Measurements from ENCODE around the gene VTI1B. TPM values are rescaled to one million over a fixed set of nuclear protein-coding genes. Genes with fewer than 3 reads are reported as not detected.

The VTI1B gene
- total and polyA plus RNA-seq, 2 experiments from 2014 or later = 44.7 to 96.1 TPM

DNA sequence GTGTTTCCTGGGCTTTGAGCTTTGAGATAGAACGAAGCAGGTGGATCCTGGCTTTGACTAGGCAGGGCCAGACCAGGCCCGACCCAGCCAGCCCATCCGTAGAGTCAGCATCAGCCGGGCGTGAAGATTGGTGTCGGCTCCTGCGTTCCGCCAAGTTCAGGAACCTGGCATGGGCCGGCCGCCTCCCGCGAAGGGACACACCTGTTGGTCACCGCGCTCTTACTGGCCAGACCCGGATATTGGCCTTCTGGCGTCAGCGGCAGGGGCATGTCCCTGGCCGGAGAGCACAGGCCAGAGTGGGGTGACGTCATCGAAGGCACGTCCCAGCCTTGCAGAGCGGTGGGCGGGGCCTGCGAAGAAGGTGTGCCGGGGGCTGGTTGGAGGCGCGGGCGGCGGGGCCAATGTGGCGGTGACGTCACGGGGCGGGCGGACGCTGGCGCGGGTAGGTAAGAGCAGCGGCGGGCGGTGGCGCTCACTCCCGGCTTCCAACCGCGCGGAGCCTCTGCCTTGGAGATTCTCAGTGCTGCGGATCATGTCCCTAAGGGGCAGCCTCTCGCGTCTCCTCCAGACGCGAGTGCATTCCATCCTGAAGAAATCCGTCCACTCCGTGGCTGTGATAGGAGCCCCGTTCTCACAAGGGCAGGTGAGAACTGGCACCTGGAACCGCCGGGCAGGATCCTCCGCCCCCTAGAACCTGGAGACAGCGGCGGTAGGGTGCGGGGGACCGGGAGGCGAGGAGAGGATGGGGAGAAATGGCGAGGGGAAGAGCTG is 54.8 kb downstream of the VTI1B start, which contains the start of gene ARG2:
ARG2 (plus strand) TSS at position 475 of the 771 bp plus-strand sequence; CDS start at position 533, 58 bp downstream.
- Histone ChIP-seq H3K27ac (ENCODE audit: low read depth) (peak within 1 kb of the TSS; percentile 28; the same call in 1 of the 2 replicates), H3K4me1 (ENCODE audit: insufficient read depth) (peaks cover 14% of the 10 kb centered on the region), H3K79me2 (replicated peaks; ENCODE audit: insufficient read depth) (no peaks in the 10 kb centered on the region)

DNA sequence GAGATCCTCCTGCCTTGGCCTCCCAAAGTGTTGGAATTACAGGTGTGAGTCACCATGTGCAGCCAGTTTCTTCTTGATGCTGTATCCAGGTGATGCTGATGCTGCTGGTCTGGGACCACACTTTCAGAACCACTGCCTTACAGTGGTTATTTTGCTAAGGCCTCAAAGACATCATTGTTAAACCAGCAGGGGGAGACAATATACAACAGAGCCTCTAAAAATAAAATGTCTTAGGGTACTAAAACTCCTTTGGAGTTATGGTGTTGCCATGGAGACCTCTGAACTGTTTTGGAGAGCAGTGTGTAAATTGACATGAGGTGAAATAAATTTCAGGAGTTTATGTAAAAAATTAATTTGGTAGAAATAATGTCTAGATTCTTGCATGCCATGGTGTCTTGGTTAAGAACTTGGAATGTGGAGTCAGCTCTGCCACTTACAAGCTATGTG is 55.8 kb downstream of the VTI1B start:
- Mint-ChIP-seq H3K27ac (0 out of 2 replicates have a peak overlapping the region, but pooled peaks have one; percentile 12), H3K9me3 (no peaks in the 10 kb centered on the region), H3K36me3 (ENCODE audit: low read depth) (peaks cover 10% of the 10 kb centered on the region; the same call in 2 of the 3 replicates), H3K4me3 (peak overlapping the region; percentile 98), H3K4me1 (peaks cover 26% of the 10 kb centered on the region), H3K27me3 (ENCODE audit: insufficient read depth, low read depth, poor library complexity) (peaks cover 18% of the 10 kb centered on the region)
- H3K36me3 ChIP-seq (ENCODE audit: insufficient read depth) = no peaks in the 10 kb centered on the region
- TF ChIP-seq JUNB (IDR thresholded peaks at IDR 0.05; ENCODE audit: unreplicated experiment) (no peak), ZNF114 (CRISPR knock-in tag; IDR thresholded peaks at IDR 0.05) (no peak), CREB1 (CRISPR knock-in tag; IDR thresholded peaks at IDR 0.05; ENCODE audit: low read depth) (no peak), POLR2AphosphoS5 (IDR thresholded peaks at IDR 0.05; ENCODE audit: low read depth) (no peak)
- TF ChIP-seq, protein P1, sequence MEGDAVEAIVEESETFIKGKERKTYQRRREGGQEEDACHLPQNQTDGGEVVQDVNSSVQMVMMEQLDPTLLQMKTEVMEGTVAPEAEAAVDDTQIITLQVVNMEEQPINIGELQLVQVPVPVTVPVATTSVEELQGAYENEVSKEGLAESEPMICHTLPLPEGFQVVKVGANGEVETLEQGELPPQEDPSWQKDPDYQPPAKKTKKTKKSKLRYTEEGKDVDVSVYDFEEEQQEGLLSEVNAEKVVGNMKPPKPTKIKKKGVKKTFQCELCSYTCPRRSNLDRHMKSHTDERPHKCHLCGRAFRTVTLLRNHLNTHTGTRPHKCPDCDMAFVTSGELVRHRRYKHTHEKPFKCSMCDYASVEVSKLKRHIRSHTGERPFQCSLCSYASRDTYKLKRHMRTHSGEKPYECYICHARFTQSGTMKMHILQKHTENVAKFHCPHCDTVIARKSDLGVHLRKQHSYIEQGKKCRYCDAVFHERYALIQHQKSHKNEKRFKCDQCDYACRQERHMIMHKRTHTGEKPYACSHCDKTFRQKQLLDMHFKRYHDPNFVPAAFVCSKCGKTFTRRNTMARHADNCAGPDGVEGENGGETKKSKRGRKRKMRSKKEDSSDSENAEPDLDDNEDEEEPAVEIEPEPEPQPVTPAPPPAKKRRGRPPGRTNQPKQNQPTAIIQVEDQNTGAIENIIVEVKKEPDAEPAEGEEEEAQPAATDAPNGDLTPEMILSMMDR (conservative IDR thresholded peaks at IDR 0.05; ENCODE audit: low read depth in 2 of 2) = peak; percentile 67 to 79
- TF ChIP-seq, protein P2, sequence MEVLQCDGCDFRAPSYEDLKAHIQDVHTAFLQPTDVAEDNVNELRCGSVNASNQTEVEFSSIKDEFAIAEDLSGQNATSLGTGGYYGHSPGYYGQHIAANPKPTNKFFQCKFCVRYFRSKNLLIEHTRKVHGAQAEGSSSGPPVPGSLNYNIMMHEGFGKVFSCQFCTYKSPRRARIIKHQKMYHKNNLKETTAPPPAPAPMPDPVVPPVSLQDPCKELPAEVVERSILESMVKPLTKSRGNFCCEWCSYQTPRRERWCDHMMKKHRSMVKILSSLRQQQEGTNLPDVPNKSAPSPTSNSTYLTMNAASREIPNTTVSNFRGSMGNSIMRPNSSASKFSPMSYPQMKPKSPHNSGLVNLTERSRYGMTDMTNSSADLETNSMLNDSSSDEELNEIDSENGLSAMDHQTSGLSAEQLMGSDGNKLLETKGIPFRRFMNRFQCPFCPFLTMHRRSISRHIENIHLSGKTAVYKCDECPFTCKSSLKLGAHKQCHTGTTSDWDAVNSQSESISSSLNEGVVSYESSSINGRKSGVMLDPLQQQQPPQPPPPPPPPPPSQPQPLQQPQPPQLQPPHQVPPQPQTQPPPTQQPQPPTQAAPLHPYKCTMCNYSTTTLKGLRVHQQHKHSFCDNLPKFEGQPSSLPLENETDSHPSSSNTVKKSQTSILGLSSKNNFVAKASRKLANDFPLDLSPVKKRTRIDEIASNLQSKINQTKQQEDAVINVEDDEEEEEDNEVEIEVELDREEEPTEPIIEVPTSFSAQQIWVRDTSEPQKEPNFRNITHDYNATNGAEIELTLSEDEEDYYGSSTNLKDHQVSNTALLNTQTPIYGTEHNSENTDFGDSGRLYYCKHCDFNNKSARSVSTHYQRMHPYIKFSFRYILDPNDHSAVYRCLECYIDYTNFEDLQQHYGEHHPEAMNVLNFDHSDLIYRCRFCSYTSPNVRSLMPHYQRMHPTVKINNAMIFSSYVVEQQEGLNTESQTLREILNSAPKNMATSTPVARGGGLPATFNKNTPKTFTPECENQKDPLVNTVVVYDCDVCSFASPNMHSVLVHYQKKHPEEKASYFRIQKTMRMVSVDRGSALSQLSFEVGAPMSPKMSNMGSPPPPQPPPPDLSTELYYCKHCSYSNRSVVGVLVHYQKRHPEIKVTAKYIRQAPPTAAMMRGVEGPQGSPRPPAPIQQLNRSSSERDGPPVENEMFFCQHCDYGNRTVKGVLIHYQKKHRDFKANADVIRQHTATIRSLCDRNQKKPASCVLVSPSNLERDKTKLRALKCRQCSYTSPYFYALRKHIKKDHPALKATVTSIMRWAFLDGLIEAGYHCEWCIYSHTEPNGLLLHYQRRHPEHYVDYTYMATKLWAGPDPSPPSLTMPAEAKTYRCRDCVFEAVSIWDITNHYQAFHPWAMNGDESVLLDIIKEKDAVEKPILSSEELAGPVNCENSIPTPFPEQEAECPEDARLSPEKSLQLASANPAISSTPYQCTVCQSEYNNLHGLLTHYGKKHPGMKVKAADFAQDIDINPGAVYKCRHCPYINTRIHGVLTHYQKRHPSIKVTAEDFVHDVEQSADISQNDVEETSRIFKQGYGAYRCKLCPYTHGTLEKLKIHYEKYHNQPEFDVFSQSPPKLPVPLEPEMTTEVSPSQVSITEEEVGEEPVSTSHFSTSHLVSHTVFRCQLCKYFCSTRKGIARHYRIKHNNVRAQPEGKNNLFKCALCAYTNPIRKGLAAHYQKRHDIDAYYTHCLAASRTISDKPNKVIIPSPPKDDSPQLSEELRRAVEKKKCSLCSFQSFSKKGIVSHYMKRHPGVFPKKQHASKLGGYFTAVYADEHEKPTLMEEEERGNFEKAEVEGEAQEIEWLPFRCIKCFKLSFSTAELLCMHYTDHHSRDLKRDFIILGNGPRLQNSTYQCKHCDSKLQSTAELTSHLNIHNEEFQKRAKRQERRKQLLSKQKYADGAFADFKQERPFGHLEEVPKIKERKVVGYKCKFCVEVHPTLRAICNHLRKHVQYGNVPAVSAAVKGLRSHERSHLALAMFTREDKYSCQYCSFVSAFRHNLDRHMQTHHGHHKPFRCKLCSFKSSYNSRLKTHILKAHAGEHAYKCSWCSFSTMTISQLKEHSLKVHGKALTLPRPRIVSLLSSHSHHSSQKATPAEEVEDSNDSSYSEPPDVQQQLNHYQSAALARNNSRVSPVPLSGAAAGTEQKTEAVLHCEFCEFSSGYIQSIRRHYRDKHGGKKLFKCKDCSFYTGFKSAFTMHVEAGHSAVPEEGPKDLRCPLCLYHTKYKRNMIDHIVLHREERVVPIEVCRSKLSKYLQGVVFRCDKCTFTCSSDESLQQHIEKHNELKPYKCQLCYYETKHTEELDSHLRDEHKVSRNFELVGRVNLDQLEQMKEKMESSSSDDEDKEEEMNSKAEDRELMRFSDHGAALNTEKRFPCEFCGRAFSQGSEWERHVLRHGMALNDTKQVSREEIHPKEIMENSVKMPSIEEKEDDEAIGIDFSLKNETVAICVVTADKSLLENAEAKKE (CRISPR knock-in tag; IDR thresholded peaks at IDR 0.05) = no peak
- peaks cover 32% of the 10 kb centered on the region for H3K27me3 ChIP-seq (ENCODE audit: insufficient read depth)
- H3K4me1 ChIP-seq (ENCODE audit: insufficient read depth) = peaks cover 14% of the 10 kb centered on the region
- H3F3A ChIP-seq (replicated peaks; ENCODE audit: low read depth) = no peaks in the 10 kb centered on the region
- H3K9me2 ChIP-seq (ENCODE audit: insufficient read depth) = no peaks in the 10 kb centered on the region
- H3K27ac ChIP-seq (ENCODE audit: low read depth) = no peak overlapping the region; the same call in 1 of the 2 replicates
- no peak overlapping the region for H3K4me3 ChIP-seq
- no peaks in the 10 kb centered on the region for H3K79me2 ChIP-seq (replicated peaks; ENCODE audit: insufficient read depth)
- no peak overlapping the region for H2AFZ ChIP-seq
- no peaks in the 10 kb centered on the region for H4K20me1 ChIP-seq (replicated peaks; ENCODE audit: insufficient read depth)
- peak; percentile 10 for ATAC-seq
- peak; percentile 89 for DNase-seq (ENCODE audit: low spot score)
- H3K4me2 ChIP-seq = peak overlapping the region; percentile 93

More for the DNA sequence above, 54.8 kb downstream of the VTI1B start, which contains the start of gene ARG2:
- Histone ChIP-seq H4K20me1 (replicated peaks; ENCODE audit: insufficient read depth) (no peaks in the 10 kb centered on the region), H3K4me3 (peak within 1 kb of the TSS; percentile 94), H3K4me2 (peak within 1 kb of the TSS; percentile 93), H3K36me3 (ENCODE audit: insufficient read depth) (peaks cover 4% of the 10 kb centered on the region; the same call in 1 of the 2 replicates), H3K9me2 (ENCODE audit: insufficient read depth) (no peaks in the 10 kb centered on the region), H2AFZ (peak within 1 kb of the TSS; percentile 97), H3F3A (replicated peaks; ENCODE audit: low read depth) (no peaks in the 10 kb centered on the region), H3K27me3 (ENCODE audit: insufficient read depth) (peaks cover 24% of the 10 kb centered on the region)
- Mint-ChIP-seq H3K36me3 (ENCODE audit: low read depth) (peaks cover 16% of the 10 kb centered on the region), H3K4me3 (peak within 1 kb of the TSS; percentile 98), H3K9me3 (no peaks in the 10 kb centered on the region), H3K27ac (peak within 1 kb of the TSS; percentile 92), H3K27me3 (ENCODE audit: insufficient read depth, low read depth, poor library complexity) (peaks cover 15% of the 10 kb centered on the region), H3K4me1 (peaks cover 26% of the 10 kb centered on the region)
- TF ChIP-seq NANOG (IDR thresholded peaks at IDR 0.05; ENCODE audit: borderline replicate concordance) (no peak), POLR2AphosphoS5 (IDR thresholded peaks at IDR 0.05; ENCODE audit: low read depth) (peak; percentile 93), CREB1 (CRISPR knock-in tag; IDR thresholded peaks at IDR 0.05; ENCODE audit: low read depth) (peak; percentile 99), EZH2 (IDR thresholded peaks at IDR 0.05; ENCODE audit: low read depth, unreplicated experiment) (no peak)
- TF ChIP-seq, protein P1 (conservative IDR thresholded peaks at IDR 0.05; ENCODE audit: low read depth in 2 of 2) = peak in 1 of 2 experiments; percentile 17; a peak in 1 of 4 replicates
- DNase-seq (ENCODE audit: low spot score) (peak; percentile 99), ATAC-seq (peak; percentile 86)
